ENCODE measurements around the gene OR52M1. TPM values are rescaled to one million over a fixed set of nuclear protein-coding genes. Genes with fewer than 3 reads are reported as not detected.

OR52M1 gene
- not detected for polyA plus RNA-seq (2013, experiment 1 of 4)
- not detected for polyA plus RNA-seq (2013, experiment 2 of 4)
- not detected for polyA plus RNA-seq (2013, experiment 3 of 4)
- polyA plus RNA-seq (2013, experiment 4 of 4) = not detected

- Histone ChIP-seq H3K9me3 (ENCODE audit: control insufficient read depth, low read length) (no peaks in the 10 kb centered on the region), H3K36me3 (ENCODE audit: control insufficient read depth, insufficient read depth, low read length) (no peaks in the 10 kb centered on the region), H3K4me1 (ENCODE audit: control insufficient read depth, insufficient read depth, low read length) (no peaks in the 10 kb centered on the region), H3K4me3 (ENCODE audit: insufficient read depth, low read depth, low read length) (no peak within 1 kb of the TSS), H3K27me3 (ENCODE audit: control insufficient read depth, insufficient read depth, low read length, poor library complexity, severe bottlenecking) (no peaks in the 10 kb centered on the region), H3K27ac (ENCODE audit: insufficient read depth, low read depth, low read length, poor library complexity, severe bottlenecking) (no peak within 1 kb of the TSS)
- WGBS, 2 experiments = 87 to 90% methylated on average over 5 of the region's 5 CpGs
These were observed at the start of gene OR52M1 for GRCh38 chr11:4544891-4545290. Gene OR52M1 (plus strand): TSS chr11:4545191. CDS start chr11:4545191, 0 bp downstream.

DNA sequence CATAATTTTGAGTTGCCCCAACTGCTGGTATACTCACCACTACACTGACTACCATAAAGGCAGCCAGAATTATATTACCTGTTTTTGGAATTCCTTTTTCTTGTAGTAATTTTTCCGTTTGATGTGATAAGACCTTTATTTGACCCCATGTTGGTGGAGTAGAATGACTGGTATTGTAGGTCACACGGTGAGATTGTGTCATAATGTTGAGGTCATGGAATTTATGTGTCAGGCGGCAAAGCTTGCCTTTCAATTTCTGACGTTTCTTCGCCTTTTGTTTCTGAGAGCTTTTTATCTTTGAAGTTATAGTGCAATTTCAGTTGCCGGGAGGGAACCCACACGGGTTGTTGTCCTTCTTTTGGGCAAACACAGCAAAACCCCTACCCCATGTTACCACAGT, 49.5 kb upstream of the OR52M1 start:
- 89% methylated on average over 7 of the region's 7 CpGs for WGBS, 2 experiments
- no peak overlapping the region for H3K4me3 ChIP-seq (ENCODE audit: insufficient read depth, low read depth, low read length)
- no peaks in the 10 kb centered on the region for H3K4me1 ChIP-seq (ENCODE audit: control insufficient read depth, insufficient read depth, low read length)

GRCh38 chr11:4495986-4496385, 49.0 kb upstream of the OR52M1 start:
- no peaks in the 10 kb centered on the region for H3K36me3 ChIP-seq (ENCODE audit: control insufficient read depth, insufficient read depth, low read length)
- no peaks in the 10 kb centered on the region for H3K27me3 ChIP-seq (ENCODE audit: control insufficient read depth, insufficient read depth, low read length, poor library complexity, severe bottlenecking)
- no peaks in the 10 kb centered on the region for H3K4me1 ChIP-seq (ENCODE audit: control insufficient read depth, insufficient read depth, low read length)
- 88 to 93% methylated on average over 6 of the region's 6 CpGs for WGBS, 2 experiments
- no peak overlapping the region for H3K4me3 ChIP-seq (ENCODE audit: insufficient read depth, low read depth, low read length)
- no peak overlapping the region for H3K27ac ChIP-seq (ENCODE audit: insufficient read depth, low read depth, low read length, poor library complexity, severe bottlenecking)
- no peaks in the 10 kb centered on the region for H3K9me3 ChIP-seq (ENCODE audit: control insufficient read depth, low read length)

More for the DNA sequence above, 49.5 kb upstream of the OR52M1 start:
- Histone ChIP-seq H3K36me3 (ENCODE audit: control insufficient read depth, insufficient read depth, low read length) (no peaks in the 10 kb centered on the region), H3K9me3 (ENCODE audit: control insufficient read depth, low read length) (no peaks in the 10 kb centered on the region), H3K27ac (ENCODE audit: insufficient read depth, low read depth, low read length, poor library complexity, severe bottlenecking) (no peak overlapping the region), H3K27me3 (ENCODE audit: control insufficient read depth, insufficient read depth, low read length, poor library complexity, severe bottlenecking) (no peaks in the 10 kb centered on the region)

- Histone ChIP-seq H3K4me1 (ENCODE audit: control insufficient read depth, insufficient read depth, low read length) (no peaks in the 10 kb centered on the region), H3K36me3 (ENCODE audit: control insufficient read depth, insufficient read depth, low read length) (no peaks in the 10 kb centered on the region), H3K9me3 (ENCODE audit: control insufficient read depth, low read length) (no peaks in the 10 kb centered on the region), H3K4me3 (ENCODE audit: insufficient read depth, low read depth, low read length) (no peak overlapping the region), H3K27ac (ENCODE audit: insufficient read depth, low read depth, low read length, poor library complexity, severe bottlenecking) (no peak overlapping the region), H3K27me3 (ENCODE audit: control insufficient read depth, insufficient read depth, low read length, poor library complexity, severe bottlenecking) (no peaks in the 10 kb centered on the region)
- 92 to 95% methylated on average over 15 of the region's 15 CpGs for WGBS, 2 experiments
These were observed 48.3 kb upstream of the OR52M1 start for GRCh38 chr11:4496557-4497248.

DNA sequence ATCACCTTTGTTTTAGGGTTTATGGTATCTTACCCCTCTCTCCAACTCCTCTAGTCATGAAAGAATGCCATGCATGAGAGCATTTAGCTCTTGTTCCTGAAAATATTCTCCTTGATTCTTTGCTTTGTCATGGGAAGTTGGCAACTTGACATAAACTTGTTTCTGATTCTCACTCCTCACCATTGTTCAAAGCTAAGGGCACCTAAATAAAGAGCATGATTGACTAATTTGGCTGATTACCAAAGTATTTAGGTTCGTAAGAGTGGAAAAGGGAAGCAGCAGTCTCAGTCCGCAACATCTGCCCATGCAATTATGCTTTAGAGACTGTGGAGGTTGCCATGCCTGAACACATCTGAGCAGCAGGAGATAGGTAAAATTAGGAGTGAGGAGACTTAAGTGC, 36.1 kb upstream of the OR52M1 start:
- Histone ChIP-seq H3K9me3 (ENCODE audit: control insufficient read depth, low read length) (no peaks in the 10 kb centered on the region), H3K4me1 (ENCODE audit: control insufficient read depth, insufficient read depth, low read length) (no peaks in the 10 kb centered on the region), H3K27me3 (ENCODE audit: control insufficient read depth, insufficient read depth, low read length, poor library complexity, severe bottlenecking) (no peaks in the 10 kb centered on the region), H3K4me3 (ENCODE audit: insufficient read depth, low read depth, low read length) (no peak overlapping the region), H3K27ac (ENCODE audit: insufficient read depth, low read depth, low read length, poor library complexity, severe bottlenecking) (no peak overlapping the region), H3K36me3 (ENCODE audit: control insufficient read depth, insufficient read depth, low read length) (no peaks in the 10 kb centered on the region)
- WGBS, 2 experiments = 95 to 97% methylated on average over 2 of the region's 2 CpGs

DNA sequence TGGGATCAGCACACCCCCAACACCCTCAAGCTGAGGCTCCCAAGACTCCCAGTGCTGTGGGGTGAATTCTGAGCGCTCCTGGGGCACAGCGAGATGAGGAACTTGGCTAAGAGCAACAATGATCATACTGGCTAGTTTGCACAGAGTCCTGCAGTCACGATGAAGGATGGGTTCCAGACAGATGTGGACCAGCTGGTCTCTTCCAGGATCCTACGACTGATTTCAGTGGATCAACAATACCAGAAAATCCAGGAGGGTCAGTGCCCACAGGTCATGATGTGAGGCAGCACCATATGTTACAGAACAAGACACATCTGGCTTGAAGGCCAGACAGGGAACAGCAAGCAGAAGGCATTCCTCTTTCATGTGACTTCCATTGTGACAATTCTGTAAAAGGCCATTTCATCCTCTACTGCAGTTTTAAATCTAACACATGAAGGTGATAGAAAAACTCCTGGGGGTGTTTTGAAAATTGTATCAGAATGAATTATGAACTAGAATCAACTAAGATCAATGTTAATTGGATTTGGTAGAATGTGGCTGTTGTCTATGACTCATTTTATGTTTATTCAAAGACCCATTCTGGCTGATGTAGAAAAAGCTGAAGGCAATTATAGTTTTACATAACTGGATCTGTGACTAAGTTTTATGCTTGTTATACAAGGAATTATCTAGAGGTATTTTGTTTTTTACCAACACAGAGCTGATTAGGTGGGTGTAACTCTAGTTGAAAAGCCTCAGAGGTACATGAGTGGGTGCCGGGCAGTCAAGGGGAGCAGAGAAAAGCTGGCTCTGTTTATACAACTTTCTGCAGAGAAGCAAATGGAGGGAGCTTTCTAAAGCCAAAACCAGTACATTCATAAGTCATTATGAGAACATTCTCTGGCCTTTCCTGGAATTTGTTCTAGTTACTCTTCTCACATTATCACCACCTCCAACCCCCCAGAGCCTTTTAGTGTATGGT, 33.4 kb upstream of the OR52M1 start:
- Histone ChIP-seq H3K9me3 (ENCODE audit: control insufficient read depth, low read length) (no peaks in the 10 kb centered on the region), H3K4me1 (ENCODE audit: control insufficient read depth, insufficient read depth, low read length) (no peaks in the 10 kb centered on the region), H3K27ac (ENCODE audit: insufficient read depth, low read depth, low read length, poor library complexity, severe bottlenecking) (no peak overlapping the region), H3K27me3 (ENCODE audit: control insufficient read depth, insufficient read depth, low read length, poor library complexity, severe bottlenecking) (no peaks in the 10 kb centered on the region), H3K36me3 (ENCODE audit: control insufficient read depth, insufficient read depth, low read length) (no peaks in the 10 kb centered on the region), H3K4me3 (ENCODE audit: insufficient read depth, low read depth, low read length) (no peak overlapping the region)
- 90 to 97% methylated on average over 5 of the region's 5 CpGs for WGBS, 2 experiments

- Histone ChIP-seq H3K36me3 (ENCODE audit: control insufficient read depth, insufficient read depth, low read length) (no peaks in the 10 kb centered on the region), H3K4me1 (ENCODE audit: control insufficient read depth, insufficient read depth, low read length) (no peaks in the 10 kb centered on the region), H3K27ac (ENCODE audit: insufficient read depth, low read depth, low read length, poor library complexity, severe bottlenecking) (no peak overlapping the region), H3K4me3 (ENCODE audit: insufficient read depth, low read depth, low read length) (no peak overlapping the region), H3K9me3 (ENCODE audit: control insufficient read depth, low read length) (no peaks in the 10 kb centered on the region), H3K27me3 (ENCODE audit: control insufficient read depth, insufficient read depth, low read length, poor library complexity, severe bottlenecking) (no peaks in the 10 kb centered on the region)
- WGBS, 2 experiments = 100% methylated on average over 1 of the region's 1 CpG; no CpG with 5 or more reads in 1 of the 2 experiments
These were observed 30.8 kb upstream of the OR52M1 start for GRCh38 chr11:4514196-4514595.

DNA sequence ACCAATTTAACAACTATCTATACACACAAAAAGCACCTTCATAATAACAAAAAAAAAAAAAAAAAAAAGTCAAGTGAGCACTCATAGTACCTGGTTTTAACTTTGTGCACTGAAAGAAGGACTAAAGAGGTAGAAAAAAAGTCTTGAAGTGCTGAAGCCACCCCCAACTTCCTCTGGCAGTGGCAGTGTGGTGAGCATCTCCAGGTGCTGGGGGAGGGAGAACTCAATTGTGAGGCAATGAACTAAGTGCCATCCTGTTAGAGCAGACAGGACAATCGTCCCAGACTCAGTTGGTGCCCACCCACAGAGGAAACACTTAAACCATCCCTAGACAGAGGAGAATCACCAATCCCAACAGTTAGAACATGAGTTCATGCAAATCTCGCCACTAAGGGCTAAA, 22.7 kb upstream of the OR52M1 start:
- Histone ChIP-seq H3K27ac (ENCODE audit: insufficient read depth, low read depth, low read length, poor library complexity, severe bottlenecking) (no peak overlapping the region), H3K36me3 (ENCODE audit: control insufficient read depth, insufficient read depth, low read length) (no peaks in the 10 kb centered on the region), H3K4me1 (ENCODE audit: control insufficient read depth, insufficient read depth, low read length) (no peaks in the 10 kb centered on the region), H3K27me3 (ENCODE audit: control insufficient read depth, insufficient read depth, low read length, poor library complexity, severe bottlenecking) (no peaks in the 10 kb centered on the region), H3K4me3 (ENCODE audit: insufficient read depth, low read depth, low read length) (no peak overlapping the region), H3K9me3 (ENCODE audit: control insufficient read depth, low read length) (no peaks in the 10 kb centered on the region)
- 64 to 68% methylated on average over 2 of the region's 2 CpGs for WGBS, 2 experiments

GRCh38 chr11:4522752-4523151, 22.2 kb upstream of the OR52M1 start:
- no peaks in the 10 kb centered on the region for H3K36me3 ChIP-seq (ENCODE audit: control insufficient read depth, insufficient read depth, low read length)
- H3K27ac ChIP-seq (ENCODE audit: insufficient read depth, low read depth, low read length, poor library complexity, severe bottlenecking) = no peak overlapping the region
- WGBS, 2 experiments = 93 to 94% methylated on average over 6 of the region's 6 CpGs
- no peak overlapping the region for H3K4me3 ChIP-seq (ENCODE audit: insufficient read depth, low read depth, low read length)
- no peaks in the 10 kb centered on the region for H3K4me1 ChIP-seq (ENCODE audit: control insufficient read depth, insufficient read depth, low read length)
- H3K27me3 ChIP-seq (ENCODE audit: control insufficient read depth, insufficient read depth, low read length, poor library complexity, severe bottlenecking) = no peaks in the 10 kb centered on the region
- no peaks in the 10 kb centered on the region for H3K9me3 ChIP-seq (ENCODE audit: control insufficient read depth, low read length)

DNA sequence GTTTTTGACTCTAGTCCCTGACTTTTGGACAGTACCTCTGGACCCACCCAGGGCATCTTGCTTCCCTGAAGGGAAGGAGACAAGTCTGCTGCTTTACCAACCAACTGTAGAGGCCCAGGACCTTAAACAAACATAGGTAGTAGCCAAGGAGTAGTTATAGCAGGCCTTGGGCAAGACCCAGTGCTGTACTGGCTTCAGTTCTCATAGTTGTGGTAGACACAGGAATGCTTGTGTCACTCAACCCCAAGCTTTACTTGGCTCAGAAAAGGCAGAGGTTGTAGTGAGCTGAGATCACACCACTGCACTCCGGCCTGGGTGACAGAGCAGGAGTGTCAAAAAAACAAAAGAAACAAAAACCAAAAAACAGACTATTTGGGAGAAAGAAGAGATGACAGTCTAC, 21.3 kb upstream of the OR52M1 start:
- no peaks in the 10 kb centered on the region for H3K36me3 ChIP-seq (ENCODE audit: control insufficient read depth, insufficient read depth, low read length)
- no peaks in the 10 kb centered on the region for H3K4me1 ChIP-seq (ENCODE audit: control insufficient read depth, insufficient read depth, low read length)
- no peaks in the 10 kb centered on the region for H3K27me3 ChIP-seq (ENCODE audit: control insufficient read depth, insufficient read depth, low read length, poor library complexity, severe bottlenecking)
- H3K9me3 ChIP-seq (ENCODE audit: control insufficient read depth, low read length) = no peaks in the 10 kb centered on the region
- no peak overlapping the region for H3K4me3 ChIP-seq (ENCODE audit: insufficient read depth, low read depth, low read length)
- 71 to 80% methylated on average over 1 of the region's 1 CpG for WGBS, 2 experiments
- H3K27ac ChIP-seq (ENCODE audit: insufficient read depth, low read depth, low read length, poor library complexity, severe bottlenecking) = no peak overlapping the region
